CD4-positive, alpha-beta T cell treated with Interleukin-15 for 1 hour (primary cell): ENCODE data around the gene RGR.

Experiments used
- DNase-seq: peaks from one replicate; pipeline ENCODE4 v3.0.0-alpha.2; 2020

The RGR gene

GRCh38 chr10:84244651-84245270 is at the start of gene RGR:
Gene RGR, plus strand, starts transcription at chr10:84245053. Its CDS starts 38 bp downstream, at chr10:84245091.
- DNase-seq = no peak

- no peak for DNase-seq
Observed at GRCh38 chr10:84196083-84196482, 48.8 kb upstream of the RGR start.

GRCh38 chr10:84196941-84197340 is 47.9 kb upstream of the RGR start:
- no peak for DNase-seq

GRCh38 chr10:84197643-84198042 is 47.2 kb upstream of the RGR start:
- DNase-seq = no peak

GRCh38 chr10:84198206-84198915 is 46.5 kb upstream of the RGR start:
- no peak for DNase-seq

GRCh38 chr10:84200537-84201243 is 44.2 kb upstream of the RGR start:
- no peak for DNase-seq

GRCh38 chr10:84201244-84201606 is 43.6 kb upstream of the RGR start:
- DNase-seq = no peak

- DNase-seq = no peak
Observed at GRCh38 chr10:84201682-84202081, 43.2 kb upstream of the RGR start.

- DNase-seq = no peak
Observed at GRCh38 chr10:84202349-84202748, 42.5 kb upstream of the RGR start.

- DNase-seq = no peak
Observed at GRCh38 chr10:84204122-84204521, 40.7 kb upstream of the RGR start.

GRCh38 chr10:84204610-84205009 is 40.2 kb upstream of the RGR start:
- DNase-seq = no peak

GRCh38 chr10:84205049-84205852 is 39.6 kb upstream of the RGR start:
- peak; percentile 47 for DNase-seq

- DNase-seq = no peak
Observed at GRCh38 chr10:84205853-84206525, 38.9 kb upstream of the RGR start.

GRCh38 chr10:84208023-84208422 is 36.8 kb upstream of the RGR start:
- DNase-seq = no peak

GRCh38 chr10:84211566-84211965 is 33.3 kb upstream of the RGR start:
- DNase-seq = no peak

- no peak for DNase-seq
Observed at GRCh38 chr10:84212014-84212413, 32.8 kb upstream of the RGR start.

- DNase-seq = no peak
Observed at GRCh38 chr10:84213076-84213475, 31.8 kb upstream of the RGR start.

GRCh38 chr10:84214046-84214572 is 30.7 kb upstream of the RGR start:
- no peak for DNase-seq

GRCh38 chr10:84214612-84215235 is 30.1 kb upstream of the RGR start:
- DNase-seq = no peak

- no peak for DNase-seq
Observed at GRCh38 chr10:84216834-84217233, 28.0 kb upstream of the RGR start.

- no peak for DNase-seq
Observed at GRCh38 chr10:84217746-84218145, 27.1 kb upstream of the RGR start.

- no peak for DNase-seq
Observed at GRCh38 chr10:84221916-84222315, 22.9 kb upstream of the RGR start.
